GM19468 (cell line): ENCODE data around the gene GALNT18.

ENCODE experiments used
- ATAC-seq: cut with Tn5 transposase; IDR thresholded peaks from one replicate; pipeline ENCODE4 v1.9.1; 2021; ENCODE audit warnings: mild to moderate bottlenecking, moderate library complexity, moderate number of reproducible peaks; ENCODE audit not compliant: unreplicated experiment; ENCODE audit errors: extremely low read depth

The GALNT18 gene

DNA sequence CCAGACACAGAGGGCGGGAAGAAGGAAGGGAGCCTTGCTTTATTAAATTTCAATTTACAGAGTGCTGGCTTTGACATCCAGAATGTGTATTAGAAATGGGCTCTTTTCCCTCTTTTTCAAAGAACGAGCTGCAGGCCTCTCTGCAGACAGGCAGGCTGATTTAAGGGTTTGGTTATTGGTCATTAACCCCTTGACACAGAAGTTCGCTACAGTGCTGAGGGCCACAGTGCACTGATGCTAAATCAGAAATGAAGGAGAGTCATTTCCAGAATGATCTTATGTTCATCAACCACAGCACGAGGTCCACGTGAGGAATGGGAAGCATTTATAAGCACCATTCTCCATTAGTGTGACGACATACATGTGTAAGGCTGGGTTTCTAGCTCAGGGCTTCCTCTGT is 320.6 kb downstream of the GALNT18 start:
- ATAC-seq: no peak

DNA sequence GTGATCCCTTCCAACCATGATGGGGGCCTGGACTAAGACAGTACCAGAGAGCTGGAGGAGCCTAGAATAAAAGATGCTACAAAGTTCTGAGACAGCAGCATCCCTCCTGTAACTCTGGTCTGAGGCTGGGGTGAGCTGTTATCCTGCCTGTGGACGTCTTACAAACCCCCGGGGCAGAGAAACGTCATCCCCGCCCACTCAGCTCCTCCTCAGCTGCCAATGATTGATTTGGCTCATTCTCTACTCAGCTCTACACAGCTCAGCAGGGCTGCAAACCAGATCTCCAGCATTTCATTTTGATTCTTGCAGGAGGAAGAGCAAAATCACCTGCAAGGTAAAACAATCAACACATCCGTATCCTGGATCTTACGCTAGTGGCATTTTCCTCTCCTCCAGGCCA is 324.2 kb downstream of the GALNT18 start:
- ATAC-seq: no peak

GRCh38 chr11:11296434-11296833 is 325.4 kb downstream of the GALNT18 start:
- ATAC-seq: no peak

DNA sequence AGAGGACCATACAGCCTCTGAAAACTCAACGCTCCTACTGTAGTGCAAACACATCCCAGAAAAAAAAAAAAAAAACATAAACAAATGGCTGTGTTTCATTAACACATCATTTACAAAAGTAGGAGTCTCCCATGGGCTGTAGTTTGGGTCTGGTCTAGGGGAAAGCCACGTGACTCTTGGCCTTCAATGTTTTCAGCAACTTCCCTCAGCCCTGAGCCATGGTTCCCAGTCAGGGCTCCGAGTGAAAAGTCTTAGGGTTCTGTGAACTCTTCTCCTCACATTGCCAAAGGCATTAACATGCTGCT is 327.3 kb downstream of the GALNT18 start:
- ATAC-seq: no peak

GRCh38 chr11:11293798-11294550 is 327.8 kb downstream of the GALNT18 start:
- no peak for ATAC-seq

- ATAC-seq: no peak
These were observed 329.0 kb downstream of the GALNT18 start for GRCh38 chr11:11292839-11293238.

- ATAC-seq: no peak
These were observed 330.5 kb downstream of the GALNT18 start for GRCh38 chr11:11291041-11292015.

DNA sequence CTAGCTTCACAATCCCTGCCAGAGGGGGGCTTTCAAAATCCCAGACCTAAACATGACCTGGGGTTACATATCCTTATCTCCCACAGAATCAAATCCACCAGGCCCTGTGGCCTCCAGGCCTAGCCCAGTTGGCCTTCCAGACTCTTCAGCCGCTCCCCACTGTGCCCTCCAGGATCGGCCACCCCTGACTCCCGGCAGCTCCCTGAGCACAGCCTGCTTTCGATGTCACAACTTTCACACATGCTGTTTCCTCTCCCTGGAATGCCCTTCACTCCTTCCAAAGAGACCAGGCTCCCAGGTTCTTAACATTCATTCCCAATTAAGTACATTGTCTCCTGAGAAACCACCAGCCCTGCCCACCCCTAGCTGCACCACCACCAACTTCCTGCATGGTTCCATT is 331.5 kb downstream of the GALNT18 start:
- ATAC-seq: no peak

DNA sequence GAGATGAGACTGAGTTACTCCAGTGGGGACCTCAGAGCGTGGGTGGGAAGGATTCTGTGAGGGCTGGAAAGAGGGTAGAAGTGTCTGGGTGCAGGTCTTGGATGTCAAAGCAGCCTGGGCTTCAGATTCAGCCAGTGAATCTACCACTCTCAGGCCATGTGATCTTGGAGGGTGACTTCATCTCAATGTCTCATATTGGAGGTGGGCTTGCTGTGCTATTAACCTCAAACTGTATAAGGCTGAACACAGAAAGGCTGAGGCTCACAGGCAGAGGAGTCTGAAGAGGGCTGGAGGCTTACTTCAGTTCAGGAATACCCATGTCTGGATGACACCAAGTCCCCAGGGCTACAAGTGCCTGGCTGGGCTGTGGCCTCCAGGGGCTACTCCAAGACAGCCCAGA is 332.1 kb downstream of the GALNT18 start:
- ATAC-seq: no peak

DNA sequence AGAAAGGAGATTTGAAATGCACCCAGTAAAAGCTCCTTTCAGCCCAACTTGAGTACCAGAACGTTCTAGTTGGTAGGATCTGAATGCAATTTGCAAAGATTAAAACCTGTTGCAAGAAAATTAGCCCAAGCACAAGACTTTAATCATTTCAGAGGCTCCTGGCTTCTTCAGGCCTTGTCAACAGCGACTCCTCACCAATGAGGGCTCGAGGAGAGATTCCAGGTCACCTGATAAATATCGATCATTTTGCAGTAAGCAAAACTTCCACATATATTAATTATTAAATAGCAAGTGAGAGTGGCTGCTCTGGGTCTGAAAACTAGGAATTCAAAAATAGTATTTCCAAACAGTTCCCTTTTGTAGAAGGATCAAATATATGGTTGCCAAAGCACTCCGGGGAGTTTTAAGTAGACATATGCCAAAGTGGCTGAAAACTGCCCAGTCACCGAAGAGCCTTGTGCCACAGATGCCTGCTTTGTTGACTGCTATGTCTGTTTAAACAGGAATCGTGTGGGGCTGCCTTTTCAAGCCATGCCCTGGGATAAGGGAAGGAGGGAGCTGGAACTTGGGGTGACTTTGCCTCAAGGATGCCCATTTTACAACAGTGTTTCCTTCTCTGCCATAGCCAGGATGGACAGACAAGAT is 332.7 kb downstream of the GALNT18 start:
- no peak for ATAC-seq

GRCh38 chr11:11284481-11284880 is 337.3 kb downstream of the GALNT18 start:
- ATAC-seq: no peak

GRCh38 chr11:11281626-11282025 is 340.2 kb downstream of the GALNT18 start:
- no peak for ATAC-seq

DNA sequence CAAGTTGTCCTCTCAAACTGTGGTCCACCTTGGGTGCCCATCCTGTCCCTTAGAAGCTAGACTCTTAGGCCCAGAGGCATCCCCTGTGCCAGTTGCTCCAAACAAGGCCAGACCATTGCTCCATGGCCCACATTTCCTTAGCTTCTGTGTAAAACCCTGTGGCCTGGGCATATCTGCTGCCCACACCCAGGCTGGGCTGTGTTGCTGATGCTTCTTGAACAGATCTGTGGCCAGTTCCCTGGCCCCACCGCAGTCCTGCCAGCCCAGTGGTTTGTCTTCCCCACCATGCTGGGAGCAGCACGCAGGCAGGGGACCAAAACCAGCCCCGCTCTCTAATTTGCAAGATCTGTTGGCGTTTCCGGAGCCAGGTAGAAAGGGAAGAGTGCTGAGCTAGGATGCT is 341.0 kb downstream of the GALNT18 start:
- no peak for ATAC-seq

- ATAC-seq: no peak
These were observed 341.7 kb downstream of the GALNT18 start for GRCh38 chr11:11279956-11280689.

- no peak for ATAC-seq
These were observed 349.6 kb downstream of the GALNT18 start for GRCh38 chr11:11272254-11272653.

- ATAC-seq: no peak
These were observed 351.5 kb downstream of the GALNT18 start for GRCh38 chr11:11270236-11270775.

DNA sequence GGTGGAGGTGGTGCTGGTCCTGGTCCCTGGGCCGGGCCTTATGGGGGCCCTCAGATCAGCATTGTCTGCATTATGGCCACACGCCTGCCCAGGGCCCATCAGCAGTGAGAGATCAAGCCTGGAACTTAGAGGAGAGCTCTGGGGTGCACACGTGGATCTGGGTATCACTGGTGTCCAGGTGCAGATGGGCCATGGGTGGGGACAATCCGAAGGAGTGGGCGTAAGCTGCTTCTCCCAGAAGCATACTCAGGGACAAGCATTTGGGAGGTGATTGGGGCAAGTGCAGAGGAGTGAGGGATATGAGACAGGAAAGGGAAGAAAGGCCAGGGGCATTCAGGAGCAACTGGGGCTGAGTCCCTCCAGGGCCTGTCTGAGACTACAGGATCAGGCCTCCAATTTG is 353.1 kb downstream of the GALNT18 start:
- ATAC-seq: no peak

- no peak for ATAC-seq
These were observed 353.7 kb downstream of the GALNT18 start for GRCh38 chr11:11268119-11268518.

- ATAC-seq: no peak
These were observed 354.5 kb downstream of the GALNT18 start for GRCh38 chr11:11267312-11267711.

- no peak for ATAC-seq
These were observed 355.7 kb downstream of the GALNT18 start for GRCh38 chr11:11265994-11266606.
